GM08714 (cell line): ENCODE results near the gene C10orf120.

Source experiments
- H3K4me3 ChIP-seq: fragments of 200-500 bp; sonication (Bioruptor generic); 2 replicates; pipeline ENCODE4 v1.5.1; 2014; ENCODE audit warnings: mild to moderate bottlenecking, low read length, inconsistent platforms
- ZNF274 ChIP-seq: IDR thresholded peaks from 2 replicates; pipeline ENCODE4 v1.6.1; 2012; ENCODE audit warnings: mild to moderate bottlenecking, low read depth, low read length

Gene C10orf120

DNA sequence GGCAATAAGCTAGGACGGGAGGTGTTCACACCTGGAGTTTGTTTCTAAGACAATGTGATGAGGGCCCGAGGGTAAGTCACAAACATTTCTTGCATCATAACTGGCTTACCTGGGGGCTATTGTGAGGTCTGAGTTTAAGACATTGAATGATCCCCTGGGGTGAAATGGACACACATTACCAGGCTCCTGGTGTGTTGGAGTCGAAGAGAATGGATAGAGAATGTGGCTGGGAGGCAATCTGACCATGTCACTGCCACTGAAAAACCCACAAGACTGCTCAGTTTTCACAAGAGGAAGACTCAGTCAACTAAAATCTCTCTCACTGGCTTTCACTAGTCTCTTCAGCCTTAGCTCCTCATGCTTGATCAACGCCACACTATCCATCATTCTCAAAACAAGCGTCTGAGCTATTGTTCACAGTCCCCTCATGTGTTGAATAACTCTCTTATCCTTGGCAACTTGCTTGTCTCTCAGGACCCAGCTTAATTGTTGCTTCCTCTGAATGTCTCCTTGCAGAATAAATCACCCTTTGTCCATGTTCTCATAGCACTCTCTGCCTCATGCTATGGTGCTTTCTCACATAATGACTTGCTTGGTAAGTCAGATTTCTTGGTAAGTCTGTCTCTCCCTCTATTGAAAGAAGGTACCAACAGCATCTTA lies at the start of gene C10orf120:
C10orf120 (minus strand) TSS at position 51 of the 660 bp plus-strand sequence. CDS start 56 bp downstream, outside the sequence.
- TF ChIP-seq ZNF274, result no peak
- no peak within 1 kb of the TSS for H3K4me3 ChIP-seq

DNA sequence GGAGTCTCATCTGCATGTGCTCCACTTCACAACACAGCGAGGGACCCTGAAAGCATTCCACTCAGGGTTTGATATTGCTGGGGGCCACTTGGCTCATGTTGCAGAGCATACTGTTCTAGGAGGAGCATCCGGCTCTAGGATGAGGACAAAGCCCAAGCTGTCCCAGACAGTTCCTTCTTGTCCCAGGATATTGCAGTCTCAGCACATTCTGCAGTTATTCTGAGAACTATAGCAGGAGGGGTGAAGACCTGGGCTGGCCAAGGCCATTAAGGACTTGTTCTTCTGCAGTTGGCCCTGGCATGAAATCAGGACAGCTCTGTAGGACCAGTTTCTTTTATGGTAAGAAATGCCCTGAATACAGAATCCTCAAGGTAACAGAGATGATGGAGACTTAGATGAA lies 48.9 kb upstream of the C10orf120 start:
- no peak overlapping the region for H3K4me3 ChIP-seq
- no peak for TF ChIP-seq ZNF274

DNA sequence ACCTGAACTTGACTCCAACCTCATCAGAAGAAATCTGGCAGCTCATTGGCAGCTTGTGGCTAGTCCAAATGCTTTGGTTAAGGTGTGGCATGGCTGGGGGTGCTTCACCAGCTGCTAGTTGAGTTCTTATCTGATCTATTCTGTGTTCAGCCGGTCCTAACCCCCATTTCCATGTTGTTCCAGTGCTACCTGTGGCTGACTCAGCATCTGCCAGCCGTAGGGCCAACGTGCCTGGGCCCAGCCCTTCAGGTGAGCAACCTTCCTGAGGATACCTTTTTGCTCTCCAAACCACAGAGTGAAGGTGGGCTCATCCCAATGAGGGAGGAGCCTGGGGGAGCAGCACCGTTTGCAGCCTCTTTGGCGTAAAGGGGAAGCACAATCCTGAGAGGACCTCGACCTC lies 46.8 kb upstream of the C10orf120 start:
- H3K4me3 ChIP-seq, result no peak overlapping the region
- TF ChIP-seq ZNF274, result no peak

DNA sequence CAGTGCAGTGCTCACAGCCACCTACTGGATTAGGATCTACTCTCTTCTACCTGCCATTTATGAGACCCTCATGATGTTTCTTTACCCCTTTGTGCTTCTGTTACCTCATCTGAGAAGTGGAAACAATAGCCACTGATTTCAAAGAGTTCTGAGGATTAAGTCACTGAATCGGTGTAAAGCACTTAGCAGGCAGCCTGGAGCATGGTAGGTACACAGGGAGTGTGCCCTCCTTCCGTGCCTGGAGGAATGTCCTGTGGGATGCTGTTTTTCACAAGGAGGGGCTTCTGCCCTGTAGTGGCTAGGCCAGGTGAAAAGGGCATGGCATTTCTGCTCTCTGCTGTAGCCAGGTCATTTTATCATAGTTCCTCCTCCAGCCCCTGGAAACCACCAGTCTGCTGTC lies 44.6 kb upstream of the C10orf120 start:
- TF ChIP-seq ZNF274, result no peak
- no peak overlapping the region for H3K4me3 ChIP-seq

DNA sequence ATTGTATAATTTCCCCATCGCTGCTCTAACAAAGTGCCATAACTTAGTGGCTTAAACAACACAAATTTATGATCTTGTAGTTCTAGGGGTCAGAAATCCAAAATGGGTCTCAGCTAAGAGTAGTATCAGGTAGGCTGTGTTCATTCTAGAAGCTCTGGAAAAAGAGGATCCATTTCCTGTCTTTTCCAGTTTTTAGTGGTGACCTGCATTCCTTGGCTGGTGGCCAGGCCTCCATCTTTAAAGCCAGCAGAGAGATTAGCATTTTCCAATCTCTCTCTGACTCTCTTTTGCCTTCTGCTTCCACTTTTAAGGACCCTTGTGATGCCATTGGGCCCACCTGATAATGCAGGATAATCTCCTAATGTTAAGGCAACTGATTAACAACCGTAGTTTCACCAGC lies 41.0 kb upstream of the C10orf120 start:
- H3K4me3 ChIP-seq, result no peak overlapping the region
- no peak for TF ChIP-seq ZNF274

DNA sequence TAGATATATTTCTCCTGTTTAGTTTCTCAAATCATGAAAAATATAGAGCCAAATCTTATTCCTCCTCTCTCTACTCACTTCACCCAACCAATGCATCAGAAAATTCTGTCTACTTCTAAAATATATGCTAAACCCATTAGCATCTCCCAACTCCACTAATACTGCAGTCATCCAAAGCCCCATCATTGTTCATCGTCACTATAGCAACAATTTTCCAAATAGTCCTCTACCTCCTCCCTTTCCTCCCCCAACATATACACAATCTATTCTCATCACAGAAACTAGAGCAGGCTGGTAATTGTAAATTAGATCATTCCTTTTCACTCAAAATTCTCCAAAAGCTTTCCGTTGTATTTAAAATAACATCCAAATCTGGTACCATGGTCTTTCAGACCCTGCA lies 38.4 kb upstream of the C10orf120 start:
- H3K4me3 ChIP-seq, result no peak overlapping the region
- TF ChIP-seq ZNF274, result no peak

DNA sequence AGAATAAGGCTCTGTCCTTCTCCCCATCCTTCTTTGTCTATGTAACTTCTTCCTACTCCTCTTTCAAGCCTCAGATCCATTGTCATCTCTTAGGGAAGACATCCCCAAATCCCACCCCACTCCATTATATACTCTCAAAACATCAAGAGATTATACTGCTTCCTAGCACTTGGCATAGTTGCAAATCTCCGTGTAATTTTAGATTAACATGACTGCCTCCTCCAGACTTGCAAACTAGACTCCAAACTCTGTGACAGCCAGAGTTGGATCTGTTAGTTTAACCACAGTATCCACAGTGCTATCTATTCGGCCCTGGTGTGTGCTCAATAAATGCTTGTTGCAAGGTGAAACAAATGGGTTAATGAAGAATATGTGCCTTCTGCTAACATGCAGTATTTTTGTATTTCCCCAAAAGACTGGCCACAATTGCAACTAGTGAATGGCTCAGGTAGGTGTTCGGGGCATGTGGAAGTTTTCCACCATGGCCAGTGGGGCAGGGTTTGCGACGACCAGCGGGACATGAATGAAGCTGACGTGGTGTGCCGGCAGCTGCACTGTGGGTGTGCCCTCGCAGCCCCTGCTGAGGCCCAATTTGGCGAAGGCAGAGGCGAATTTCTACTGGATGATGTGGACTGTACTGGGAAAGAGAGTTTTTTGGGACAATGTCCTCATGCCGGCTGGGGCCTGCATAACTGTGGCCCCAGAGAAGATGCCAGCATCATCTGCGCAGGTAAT lies 34.5 kb upstream of the C10orf120 start:
- TF ChIP-seq ZNF274, result no peak
- no peak overlapping the region for H3K4me3 ChIP-seq

DNA sequence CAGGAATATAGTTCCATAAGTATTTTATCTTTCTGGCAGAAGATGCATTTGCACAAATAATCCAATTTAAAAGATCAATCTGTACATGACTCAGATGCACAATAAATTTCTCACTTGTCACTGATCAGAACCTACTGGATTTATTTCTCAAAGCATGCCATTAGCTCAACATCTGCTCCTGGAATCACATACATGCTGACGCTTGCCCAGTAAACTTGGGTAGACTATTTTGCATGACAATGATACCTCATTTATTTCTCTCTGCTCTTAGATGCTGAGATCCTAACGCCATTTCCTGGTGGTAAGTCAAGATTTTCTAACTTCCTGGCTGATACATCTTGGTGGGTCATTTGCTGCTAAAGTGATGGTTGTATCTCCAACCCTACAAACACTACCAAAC lies 33.8 kb upstream of the C10orf120 start:
- TF ChIP-seq ZNF274, result no peak
- H3K4me3 ChIP-seq, result no peak overlapping the region

DNA sequence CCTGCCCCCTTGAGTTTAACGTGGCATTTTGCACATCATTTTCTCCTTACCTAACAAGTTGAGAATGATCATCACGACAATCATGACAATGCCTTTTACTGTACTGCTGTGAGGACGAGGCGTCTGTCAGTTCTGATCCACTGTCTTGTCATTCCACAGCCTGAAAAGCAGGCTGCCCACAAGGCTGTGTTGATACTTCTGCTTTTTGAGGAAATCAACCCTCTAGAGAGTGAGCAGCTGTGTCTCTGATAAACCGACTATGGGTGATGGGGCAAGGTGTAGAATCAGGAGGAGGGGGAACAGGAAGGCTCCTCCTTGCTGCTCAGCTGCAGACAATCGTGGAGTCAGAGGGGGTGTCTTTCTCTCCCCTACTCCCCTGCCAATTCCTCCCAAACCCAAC lies 30.6 kb upstream of the C10orf120 start:
- H3K4me3 ChIP-seq, result no peak overlapping the region
- TF ChIP-seq ZNF274, result no peak

DNA sequence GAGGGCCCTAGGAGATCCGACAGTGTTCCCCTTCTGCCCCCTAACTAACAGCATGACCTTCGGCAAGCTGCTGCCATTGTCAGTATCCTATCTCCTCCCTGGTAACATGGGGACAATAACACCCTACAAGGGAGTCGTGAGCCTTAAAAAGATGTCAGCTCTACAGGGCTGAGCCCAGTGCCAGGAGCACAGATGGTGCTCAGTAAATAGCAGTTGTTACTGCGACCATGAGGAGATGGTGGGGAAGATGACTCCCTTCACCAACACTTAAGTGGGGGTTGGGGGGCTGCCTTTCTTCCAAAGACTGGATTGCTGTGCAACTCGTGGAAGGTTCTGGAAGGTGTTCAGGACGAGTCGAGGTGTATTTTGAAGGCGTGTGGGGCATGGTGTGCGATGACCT lies 29.5 kb upstream of the C10orf120 start:
- H3K4me3 ChIP-seq, result no peak overlapping the region
- TF ChIP-seq ZNF274, result no peak

DNA sequence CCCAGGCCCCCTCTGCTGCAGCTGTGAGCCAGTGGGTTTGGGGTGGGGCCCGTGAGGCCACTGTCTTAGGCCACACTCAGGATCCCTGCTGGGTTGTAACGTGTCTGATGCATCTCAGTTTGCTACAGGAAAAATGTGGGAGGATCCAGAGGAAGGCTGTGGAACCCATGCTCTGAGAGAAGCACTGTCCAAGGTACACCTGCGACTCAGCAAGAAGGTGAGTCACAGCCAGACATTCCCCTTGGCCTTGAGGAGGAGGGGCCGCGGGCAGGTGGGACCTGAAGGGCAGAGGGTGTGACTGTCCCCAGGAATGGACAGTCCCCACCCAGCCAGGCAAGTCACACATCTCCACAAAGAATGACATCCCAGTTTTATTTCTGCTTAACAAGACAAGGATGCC lies 27.8 kb upstream of the C10orf120 start:
- H3K4me3 ChIP-seq, result no peak overlapping the region

DNA sequence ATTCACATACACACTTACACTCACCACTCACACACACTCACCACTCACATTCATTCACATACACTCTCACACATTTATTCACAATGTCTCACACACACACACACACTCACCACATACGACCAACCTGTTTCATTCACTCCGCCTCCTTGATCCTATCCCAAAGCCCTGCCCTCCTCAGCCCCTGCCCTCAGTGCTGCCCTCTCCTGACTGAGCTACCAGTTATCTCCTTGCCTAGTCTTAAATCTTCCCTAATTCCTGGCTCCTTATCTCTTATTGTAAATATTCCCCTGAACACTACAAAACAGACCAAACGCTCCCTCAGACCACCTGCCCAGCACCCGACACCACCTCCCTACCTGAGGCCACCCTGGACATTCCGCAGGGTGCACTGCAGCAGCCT lies 26.1 kb upstream of the C10orf120 start:
- no peak for TF ChIP-seq ZNF274
- no peak overlapping the region for H3K4me3 ChIP-seq

More for the DNA sequence above, 27.8 kb upstream of the C10orf120 start:
- TF ChIP-seq ZNF274, result no peak

DNA sequence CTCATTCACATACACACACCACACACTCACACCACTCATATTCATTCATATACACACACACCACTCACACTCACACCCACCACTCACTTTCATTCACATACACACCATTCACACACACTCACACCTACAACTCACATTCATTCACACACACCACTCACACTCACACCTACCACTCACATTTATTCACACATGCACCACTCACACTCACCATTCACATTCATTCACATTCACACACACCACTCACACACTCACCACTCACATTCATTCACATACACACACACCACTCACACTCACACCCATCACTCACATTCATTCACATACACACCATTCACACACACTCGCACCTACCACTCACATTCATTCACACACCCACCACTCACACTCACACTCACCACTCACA lies 25.4 kb upstream of the C10orf120 start:
- no peak for TF ChIP-seq ZNF274
- no peak overlapping the region for H3K4me3 ChIP-seq

DNA sequence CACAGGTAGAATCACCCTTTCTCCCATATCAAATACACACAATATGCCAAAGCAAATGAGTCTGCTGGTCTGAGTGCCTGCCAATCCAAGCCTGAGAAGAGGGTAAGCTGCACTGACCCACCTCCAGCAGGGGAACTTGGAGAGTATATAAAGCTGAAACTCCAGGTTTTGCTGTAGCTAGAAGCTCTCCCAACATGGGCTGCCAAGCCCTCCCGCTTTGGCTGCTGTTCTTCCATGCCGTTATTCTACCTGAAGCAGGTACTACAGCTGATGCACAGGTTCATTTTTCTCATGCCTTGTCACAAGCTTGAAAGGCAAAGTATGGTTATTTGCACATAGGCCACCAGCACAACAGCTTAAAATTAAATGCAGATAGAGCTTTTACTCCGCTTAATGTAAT lies 21.5 kb upstream of the C10orf120 start:
- TF ChIP-seq ZNF274, result no peak
- H3K4me3 ChIP-seq, result no peak overlapping the region

DNA sequence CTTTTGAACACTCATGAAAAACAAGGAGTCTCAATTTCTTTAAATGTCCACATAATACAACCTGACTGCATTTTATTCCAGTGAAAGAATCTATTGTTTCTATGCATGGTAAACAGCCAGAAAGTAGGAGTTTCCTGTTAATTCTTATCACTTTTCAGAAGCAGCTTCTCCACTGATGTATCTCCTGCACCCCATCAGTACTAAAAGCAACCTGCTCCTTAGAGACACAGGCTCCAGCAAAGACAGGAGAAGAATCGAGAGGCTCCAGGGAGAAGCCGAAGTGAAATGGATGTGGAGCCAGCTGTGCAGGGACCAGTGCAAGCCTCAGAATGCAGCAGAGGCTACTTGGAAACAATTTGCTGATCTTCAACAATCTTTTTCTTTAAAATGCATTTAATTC lies 16.4 kb upstream of the C10orf120 start:
- no peak overlapping the region for H3K4me3 ChIP-seq
- no peak for TF ChIP-seq ZNF274

DNA sequence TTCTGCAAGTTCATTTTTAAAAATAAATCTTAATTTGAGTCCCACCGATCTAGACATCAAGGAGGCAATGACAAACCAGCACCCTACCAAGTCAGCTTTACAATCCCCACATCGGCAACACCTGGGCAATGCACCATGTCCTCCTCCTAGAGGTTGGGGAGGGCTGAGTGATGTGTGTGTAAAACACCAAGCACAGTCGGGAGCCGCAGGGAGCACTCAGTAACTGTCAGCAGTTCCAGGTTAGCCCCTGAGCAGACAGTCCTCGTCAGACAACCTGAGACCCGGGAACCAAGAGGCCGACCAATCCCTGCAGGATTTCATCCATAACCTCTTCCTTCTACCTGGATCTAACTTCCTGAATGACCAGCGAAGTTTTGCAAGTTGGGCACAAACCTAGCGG lies 15.9 kb upstream of the C10orf120 start:
- H3K4me3 ChIP-seq, result no peak overlapping the region
- no peak for TF ChIP-seq ZNF274
